GM18858 (cell line): ENCODE data around the gene STUM.

Source experiments
- ATAC-seq: cut with Tn5 transposase; IDR thresholded peaks from one replicate; pipeline ENCODE4 v1.9.1; 2021; ENCODE audit not compliant: unreplicated experiment

Gene STUM

DNA sequence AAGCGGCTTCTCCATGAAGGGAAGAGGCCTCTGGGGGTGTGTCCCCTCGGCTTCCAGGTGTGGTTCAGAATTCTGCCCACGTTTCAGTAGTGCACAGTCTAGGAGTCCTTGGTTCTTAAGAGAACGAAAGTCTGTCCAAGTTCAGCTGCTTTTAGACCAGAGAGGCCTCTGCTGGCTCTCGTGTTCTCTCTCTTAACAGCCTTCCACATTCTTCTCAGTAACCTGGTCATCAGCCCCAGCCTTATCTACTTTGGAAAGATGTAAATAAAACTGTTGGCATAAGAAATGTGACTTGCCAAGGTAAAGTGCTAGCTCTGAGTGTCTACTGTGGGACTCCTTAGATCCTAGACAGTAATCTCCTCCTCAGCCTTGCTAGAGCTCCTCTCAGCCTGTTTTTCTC is 15.3 kb upstream of the STUM start:
- no peak for ATAC-seq

DNA sequence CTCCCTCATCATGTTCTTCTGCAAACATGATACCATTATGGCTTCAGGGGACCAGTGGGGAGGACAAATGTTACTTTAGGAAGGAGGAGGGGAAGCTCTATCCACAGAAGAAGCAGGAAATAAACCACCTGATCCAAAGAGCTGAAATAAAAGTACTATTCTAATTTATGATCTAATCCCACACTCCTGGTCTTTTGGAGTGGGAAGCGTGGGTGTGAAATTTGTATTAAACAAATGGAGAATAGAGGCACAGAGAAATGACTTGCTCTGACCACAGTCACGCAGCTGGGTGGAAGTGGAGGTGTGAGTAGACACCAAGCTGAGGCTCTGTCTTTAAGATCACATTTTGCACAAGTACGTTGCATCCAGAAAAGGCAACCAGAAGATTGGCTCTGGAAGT is 14.5 kb upstream of the STUM start:
- ATAC-seq, result no peak

DNA sequence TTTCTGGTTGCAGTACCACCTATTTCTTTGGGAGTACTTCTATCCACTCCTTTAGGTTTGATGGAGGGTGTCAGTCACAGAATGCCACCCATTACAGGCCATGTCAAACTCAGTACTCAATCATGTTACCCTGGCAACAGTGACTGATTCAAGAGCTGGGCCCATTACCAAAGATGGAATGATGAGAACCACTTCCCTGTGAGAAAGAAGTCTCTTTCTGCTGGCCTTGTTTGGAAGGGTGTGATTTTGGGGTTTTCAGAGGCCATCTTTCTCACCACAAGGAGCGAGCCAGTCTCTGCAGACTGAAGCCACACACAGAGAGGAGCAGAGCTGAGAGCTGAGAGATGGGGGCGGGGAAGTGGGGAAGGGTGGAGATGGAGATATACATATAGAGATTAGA is 13.9 kb upstream of the STUM start:
- ATAC-seq, result no peak

DNA sequence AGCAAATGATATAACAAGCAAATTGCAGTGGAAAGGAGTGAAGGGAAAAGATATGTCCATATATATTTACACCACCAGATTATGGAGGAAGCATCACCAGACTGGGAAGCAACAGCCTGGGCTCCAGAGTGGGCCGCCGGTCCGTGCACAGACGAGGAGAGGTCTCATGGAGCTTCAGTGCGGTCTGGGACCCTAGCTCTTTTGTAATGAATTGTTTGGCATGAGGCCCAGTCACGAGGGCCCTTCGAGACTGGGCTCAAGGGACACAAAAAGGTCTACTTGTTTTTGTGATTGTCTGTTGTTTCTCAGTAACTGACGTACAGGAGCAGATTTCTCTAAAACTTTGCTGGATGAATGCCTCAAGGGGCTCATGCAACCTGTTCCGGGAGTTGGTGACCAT is 12.9 kb upstream of the STUM start:
- no peak for ATAC-seq

DNA sequence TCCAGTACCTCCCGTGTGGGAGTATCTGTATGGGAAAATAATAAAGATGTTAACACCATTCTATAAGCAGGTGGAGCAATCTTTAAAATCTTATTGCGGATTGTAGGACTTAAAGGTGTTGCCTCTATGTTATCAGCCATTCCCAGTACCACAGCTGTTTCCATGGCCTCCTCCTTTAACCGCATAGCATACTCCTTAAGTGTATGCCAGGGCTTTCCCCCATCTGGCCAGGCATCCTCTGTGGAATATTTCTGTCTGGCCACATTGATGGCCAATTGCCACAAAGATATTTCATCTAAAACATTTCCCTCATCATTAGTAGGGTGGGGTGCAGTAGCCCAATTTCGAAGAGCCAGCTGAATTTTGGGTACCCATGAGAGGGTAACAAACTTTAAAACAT is 7.3 kb upstream of the STUM start:
- no peak for ATAC-seq

DNA sequence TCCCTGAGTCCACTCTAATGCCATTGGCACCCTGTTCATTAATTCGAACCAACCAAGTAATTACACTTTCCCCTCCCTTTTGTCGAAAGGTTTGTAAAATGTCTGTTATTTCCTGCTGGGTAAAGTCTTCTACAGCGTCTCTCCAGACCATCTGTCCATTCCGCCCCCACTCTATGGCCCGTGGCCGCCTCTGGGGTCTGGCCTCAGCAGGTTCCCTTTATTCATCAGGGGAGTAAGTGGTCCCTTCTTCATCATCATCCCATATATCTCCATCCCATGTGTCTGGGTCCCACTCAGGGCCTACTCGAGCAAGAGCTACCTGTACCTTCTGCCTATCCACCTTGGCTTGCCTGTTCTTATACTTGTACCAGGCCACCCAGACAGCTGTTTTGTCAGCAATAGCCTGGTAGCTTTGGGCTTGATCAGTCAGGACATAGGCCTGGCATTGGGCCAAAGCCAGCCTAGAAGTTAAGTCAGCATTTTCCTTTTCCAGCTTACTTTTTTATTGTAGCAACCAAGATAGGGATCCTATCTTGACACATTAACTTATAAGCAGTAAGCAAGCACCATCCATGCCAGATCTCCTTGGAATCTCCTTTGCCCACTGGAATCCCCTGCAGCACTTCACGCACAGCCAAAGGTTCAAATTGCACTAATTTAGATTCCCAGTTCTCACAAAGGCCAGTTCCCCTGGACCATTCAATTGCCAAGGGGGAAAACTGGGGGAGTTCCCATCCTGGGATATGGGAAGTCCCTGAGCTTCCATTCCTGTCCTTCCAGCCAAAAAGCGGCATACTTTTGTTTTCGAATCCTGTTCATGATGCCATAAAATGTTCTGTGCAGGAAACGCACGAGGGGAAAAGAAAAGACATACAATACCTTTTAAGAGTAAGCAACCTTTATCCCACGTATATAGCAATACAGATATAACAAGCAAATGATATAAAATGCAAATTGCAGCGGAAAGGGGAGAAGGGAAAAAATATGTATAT is 6.6 kb upstream of the STUM start:
- no peak for ATAC-seq

DNA sequence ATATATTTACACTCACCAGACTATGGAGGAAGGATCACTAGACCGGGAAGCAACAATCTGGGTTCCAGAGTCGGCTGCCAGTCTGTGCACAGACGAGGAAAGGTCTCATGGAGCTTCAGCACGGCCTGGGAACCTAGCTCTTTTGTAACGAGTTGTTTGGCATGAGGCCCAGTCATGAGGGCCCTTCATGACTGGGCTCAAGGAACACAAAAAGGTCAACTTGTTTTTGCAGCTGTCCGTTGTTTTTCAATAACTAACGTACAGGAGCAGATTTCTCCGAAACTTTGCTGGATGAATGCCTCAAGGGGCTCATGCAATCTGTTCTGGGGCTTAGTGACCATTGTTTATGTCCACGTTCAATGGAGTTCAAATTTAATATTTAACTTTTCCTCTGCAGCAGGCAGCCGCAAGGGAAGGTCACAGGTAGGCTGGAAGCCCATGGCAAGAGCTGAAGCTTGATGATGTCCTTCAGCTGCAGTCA is 5.9 kb upstream of the STUM start:
- ATAC-seq, result no peak

DNA sequence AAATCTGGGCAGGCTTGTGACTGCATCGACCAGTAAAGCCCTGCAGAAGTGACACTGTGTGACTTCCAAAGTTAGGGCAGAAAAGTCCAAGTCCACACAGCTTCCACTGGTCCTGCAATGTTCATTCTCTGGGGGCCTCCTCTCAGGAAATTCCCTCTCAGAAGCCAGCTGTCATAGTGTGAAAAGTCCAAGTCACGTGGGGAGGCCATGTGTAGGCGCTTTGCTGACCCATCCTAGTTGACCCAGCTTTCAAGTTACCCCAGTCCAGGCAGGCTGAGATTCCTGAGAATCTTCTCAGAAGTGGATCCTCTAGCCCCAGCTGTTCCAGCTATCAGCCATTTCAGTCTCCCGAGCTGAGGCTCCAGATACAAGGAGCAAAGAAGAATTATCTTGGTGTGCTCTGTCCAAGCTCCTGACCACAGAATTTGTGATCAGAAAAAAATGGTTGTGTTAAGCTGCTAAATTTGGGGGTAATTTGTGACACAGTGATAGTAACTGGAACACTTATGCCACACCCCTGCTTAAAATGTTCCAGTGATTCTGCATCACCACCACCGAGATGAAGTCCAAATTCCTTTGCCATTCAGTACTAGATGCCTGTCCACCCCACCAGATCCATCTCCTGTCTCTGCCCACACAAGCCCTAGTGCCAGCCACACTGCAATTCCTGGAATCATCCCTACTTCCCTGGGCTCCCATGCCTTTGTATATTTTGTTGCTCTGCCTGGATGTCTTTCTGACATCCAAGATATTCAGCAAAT is 2.5 kb upstream of the STUM start:
- no peak for ATAC-seq

DNA sequence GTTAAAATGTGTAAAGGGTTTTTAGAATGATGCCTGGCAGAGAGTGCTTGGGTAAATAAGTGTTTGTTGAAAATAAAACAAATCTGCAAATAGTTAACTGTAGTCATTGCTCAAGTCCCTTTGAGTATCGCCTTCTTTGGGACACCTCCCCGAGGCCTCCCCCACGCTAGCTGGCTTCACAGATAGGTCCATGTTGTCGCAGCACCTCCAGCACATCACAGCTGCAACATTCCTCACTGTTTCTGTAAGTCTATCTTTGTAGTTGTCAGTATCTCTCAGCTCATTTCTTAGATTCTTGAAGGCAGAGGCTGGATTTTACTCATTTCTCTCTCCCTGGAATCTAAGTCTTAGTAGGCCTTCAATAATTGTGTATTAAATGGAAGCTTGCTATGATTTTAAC is 1.6 kb upstream of the STUM start:
- ATAC-seq, result no peak

DNA sequence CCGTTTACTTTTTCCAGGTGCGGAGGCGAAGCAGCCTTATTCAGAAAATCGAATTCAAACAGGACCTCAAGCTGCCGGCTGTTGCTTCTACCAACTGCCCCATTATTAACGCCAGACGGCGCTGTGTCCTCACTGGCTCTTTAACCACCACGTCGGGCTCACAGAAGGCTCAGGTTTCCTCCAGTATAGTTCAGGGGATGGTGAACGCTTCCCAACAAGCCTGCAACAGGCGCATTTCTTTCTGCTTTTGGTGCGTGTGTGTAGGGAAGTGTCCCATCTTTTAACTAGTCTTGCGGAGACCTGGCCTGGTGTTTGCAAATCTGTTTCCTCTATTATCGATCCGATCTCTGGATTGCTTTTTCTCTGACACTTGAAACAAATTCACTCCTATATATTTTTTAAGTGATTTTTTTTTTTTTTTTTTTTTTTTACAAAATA is 791 bp upstream of the STUM start:
- no peak for ATAC-seq

DNA sequence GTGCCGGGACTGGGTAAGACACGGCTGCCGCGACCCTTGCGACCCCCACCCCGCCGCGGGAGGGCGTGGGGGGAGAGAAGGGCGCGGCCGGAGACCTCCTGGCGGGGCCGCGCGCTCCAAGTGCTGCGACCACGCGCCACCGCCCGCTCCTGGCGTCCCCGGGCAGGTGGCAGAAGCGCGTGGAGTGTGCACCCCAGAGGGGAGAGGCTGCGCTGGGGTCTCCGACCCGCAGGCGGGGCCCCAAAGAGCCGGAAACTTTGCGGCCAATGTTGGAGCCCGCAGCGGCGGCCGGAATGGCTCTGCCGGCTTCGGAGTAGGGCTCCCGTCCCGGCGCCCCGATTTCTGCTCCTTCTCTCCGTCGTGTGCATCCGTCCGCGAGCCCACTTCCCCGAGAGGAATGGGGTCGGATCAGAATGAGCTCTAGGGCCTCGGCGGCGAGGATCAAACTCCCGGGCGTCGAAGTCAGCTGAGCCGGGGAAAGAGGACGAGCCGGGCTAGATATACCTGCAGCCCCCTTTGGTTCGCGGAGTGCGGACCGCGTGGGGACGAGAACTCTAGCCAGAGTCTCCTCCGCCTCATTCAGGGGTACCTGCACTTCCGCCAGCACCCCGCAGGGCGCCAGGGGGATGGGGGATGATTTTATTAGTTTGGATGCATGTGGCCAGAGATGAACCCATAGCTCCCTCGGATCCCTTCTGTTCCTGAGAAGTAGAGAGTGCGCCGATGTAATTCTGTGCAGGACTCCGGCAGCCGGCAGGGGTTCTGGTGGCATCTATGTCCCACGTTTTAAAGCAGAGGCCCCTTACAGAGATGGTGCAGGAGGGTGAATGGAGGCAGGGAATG is 751 bp downstream of the STUM start:
- ATAC-seq, result no peak

DNA sequence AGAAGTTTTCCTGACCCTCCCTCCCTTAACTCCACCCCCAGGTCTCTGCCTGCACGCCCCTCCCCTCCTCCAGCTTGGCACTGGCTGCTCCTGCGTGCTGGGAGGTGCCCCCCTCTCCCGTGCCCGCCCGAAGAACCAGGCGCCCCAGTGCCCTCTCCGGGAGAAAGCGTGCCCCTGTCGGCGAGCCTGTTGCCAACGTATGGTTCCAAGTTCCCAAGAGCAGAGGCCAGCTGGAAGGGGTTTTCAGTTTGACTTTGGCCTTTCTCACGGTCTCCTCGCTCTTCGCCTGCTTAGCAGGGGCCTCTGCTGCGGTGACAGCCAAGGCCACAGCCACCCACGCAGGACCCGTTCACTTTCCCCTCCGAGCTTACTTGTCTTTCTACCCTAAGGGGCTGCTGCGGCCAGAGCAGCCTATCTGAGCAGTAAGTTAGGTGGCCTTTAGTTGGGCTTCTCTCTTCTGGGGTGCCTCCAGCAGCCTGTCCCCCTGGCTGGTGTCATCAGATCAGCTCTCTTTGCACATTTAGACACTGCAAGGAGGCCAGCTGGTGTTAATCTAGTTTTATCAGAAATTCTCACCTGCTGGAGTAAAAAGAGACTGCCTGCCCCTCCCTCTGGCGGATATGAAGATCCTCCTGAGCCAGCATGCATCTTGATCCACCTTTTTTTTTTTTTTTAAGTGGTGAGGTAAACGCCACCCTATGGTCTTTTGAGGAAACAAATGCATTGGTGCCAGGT is 1.5 kb downstream of the STUM start:
- ATAC-seq, result no peak

DNA sequence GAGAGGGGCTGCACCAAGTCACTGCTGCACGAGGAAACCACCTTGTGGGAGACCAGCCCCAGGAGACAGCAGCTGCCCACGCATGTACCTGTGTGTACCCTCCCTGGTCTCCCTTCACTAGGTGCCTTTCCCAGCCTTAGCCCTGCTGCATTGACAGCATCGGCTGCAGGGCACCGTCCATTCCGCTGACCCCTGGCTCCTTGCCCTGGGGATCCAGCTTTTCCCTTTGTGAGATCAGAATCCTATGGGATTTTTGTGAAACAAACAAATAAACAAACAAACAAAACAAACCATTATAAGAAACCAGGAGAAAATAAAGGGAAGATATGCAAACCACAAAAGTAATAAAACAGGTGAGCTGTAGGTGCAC is 2.1 kb downstream of the STUM start:
- ATAC-seq, result no peak

DNA sequence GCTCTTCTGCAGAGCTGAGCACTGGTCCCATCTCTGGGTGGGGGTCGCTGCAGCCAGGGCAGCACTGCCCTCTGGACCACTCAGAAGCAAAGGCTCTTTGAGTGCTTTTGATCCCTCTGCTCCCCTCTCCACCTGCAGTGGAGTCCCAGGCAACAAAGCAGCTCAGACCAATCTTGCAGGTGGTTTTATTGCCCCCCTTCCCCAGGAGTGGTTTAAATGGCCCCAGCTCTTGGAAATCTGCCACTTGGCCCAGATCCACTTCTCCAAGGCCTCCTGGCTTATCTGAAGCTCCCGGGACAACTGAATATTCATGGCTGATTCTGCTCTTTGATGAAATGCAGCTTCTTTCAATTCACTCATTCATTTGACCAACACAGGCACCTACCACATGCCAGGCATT is 2.7 kb downstream of the STUM start:
- no peak for ATAC-seq

DNA sequence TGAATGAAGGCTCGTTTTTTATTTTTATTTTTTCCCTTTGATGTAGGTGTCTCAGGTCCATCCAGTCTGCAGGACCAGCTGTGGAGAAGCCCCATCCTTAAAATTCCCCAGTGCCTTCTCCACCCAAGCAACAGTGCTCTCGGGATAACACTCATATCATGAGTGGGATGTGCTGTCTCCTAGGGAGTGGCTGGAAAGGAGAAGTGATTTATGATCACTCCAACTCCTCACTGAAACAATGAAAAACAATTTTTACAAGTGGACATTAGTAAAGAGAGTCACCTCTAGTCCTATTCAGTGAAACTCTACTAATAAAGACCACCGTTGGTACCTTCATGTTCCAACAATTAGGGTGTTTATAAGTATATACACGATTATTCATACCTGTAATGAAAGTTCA is 3.5 kb downstream of the STUM start:
- no peak for ATAC-seq

DNA sequence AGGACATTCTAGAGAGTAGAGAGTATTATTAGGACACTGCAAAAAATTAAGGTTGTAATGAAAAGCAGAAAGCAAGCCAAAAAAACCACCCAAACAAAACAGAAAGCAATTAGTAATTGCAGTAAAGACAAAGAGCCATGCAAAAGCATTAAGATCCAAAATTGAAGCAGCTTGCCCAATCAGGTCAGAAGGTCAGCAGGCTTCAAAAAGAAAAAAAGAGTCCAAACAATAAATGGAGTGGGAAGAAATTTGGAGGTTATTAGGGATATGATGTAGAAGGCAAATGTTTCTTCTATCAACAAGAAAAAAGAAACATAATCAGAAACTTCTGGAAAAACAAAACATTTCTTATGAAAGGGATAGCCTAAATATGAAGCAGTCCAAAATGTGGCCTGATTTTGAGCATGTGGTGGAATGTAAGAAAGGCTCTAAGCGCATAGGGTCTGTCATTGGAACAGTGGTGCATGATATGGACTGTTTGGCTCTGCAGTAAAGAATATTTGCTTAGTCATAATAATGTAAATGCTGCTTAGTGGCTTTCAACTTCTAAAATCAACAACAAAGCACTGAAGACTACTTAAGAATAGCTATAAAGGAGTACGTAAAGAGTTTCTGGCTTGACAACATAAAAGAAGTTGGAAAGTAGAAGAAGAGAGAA is 4.8 kb downstream of the STUM start:
- no peak for ATAC-seq

DNA sequence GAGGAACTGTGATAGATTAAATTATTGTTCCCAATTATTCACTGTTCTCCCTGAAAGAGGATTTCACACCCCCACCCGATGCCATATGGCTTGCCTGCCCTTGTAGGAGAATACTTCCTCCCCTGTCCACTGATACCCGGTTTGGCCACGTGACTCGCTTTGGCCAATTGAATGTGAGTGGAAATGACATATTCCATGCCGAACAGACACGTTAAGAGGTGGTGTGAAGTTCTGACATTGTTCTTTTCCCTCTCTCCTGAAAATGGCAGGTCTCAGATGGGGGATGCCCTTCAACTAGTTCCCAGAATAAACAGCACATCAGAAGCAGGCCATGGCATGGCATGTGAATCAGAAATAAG is 5.3 kb downstream of the STUM start:
- no peak for ATAC-seq

DNA sequence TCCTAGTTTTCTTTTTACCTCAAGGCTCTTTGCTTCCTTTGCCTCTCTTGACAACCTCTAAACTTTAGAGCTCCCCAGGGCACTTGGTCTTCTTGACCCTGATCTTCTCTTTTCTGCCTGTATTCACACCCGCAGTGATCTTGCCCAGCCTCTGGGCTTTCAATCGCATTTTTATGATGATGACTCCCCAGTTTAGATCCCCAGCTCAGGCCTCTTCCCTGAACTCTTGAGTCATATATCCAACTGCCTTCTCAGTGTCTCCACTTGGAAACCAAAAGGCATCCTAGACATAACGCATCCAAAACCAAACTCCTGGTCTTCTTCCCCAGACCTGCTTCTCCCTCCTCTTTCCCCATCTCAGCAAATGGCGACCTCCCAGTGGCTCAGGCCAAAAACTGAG is 6.5 kb downstream of the STUM start:
- no peak for ATAC-seq

DNA sequence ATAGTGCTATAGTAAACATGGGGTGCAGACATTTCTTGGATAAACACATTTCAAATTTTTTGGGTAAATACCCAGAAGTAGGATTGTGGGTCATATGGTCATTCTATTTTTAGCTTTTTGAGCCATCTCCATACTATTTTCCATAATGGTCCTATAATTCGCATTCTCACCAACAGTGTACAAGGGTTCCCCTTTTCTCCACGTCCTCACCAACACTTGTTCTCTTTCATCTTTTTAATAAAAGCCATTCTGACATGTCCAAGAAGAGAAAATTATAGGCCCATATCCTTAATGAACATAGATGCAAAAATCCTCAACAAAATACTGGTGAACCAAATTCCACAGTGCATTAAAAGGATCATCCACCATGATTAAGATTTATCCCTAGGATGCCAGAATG is 8.9 kb downstream of the STUM start:
- ATAC-seq, result no peak

DNA sequence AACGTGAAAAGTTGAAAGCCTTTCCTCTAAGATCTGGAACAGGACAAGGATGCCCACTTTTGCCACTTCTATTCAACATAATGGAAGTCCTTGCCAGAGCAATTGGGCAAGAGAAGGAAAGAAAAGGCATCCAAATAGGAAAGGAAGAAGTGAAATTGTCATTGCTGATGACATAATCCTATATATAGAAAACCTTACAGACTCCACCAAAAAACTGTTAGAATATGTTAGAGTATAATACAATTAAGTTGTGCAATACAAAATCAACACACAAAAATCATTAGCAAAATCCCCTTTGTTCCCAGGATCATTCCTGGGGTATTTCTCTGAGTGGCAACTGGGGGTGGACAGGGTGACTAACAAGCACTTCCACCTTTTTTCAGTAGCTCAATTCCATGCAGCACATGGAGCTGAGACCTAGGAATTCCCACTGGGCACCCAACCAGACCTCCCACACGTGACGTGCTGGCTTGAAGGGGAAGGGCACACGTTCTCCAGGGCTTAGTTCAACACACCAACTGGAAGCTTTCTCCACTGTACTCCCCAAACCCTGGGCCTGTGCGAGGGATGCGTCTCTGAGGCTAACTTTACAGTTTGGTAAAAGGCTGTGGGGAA is 9.6 kb downstream of the STUM start:
- ATAC-seq, result no peak
